H1 (cell line): ENCODE data around the gene SHISA6. TPM values are rescaled to one million over a fixed set of nuclear protein-coding genes. Genes with fewer than 3 reads are reported as not detected.

ENCODE experiments used
- CTCF ChIA-PET: fragments of 300-600 bp; sonication (Branson Sonifier 250); formaldehyde crosslinking; loops from one replicate; lab custom pipeline; 2021; ENCODE audit not compliant: partially characterized antibody; lab: Charles Lee
- POLR2A ChIA-PET: fragments of 300-600 bp; sonication (Branson Sonifier 250); formaldehyde crosslinking; loops from one replicate; lab custom pipeline; 2021; ENCODE audit warnings: inconsistent platforms; ENCODE audit not compliant: partially characterized antibody; lab: Charles Lee
- DNase-seq, 2 experiments: peaks; one replicate each; pipeline versions ENCODE4 v3.0.0 to v3.0.0-alpha.2; 2010 to 2022; ENCODE audit warnings: low spot score in 2 of 2, low read depth in 1 of 2, mixed read lengths in 1 of 2
- FAIRE-seq: peaks from 2 replicates; lab custom pipeline; 2011; peaks lifted over from hg19 to GRCh38; lab: Jason Lieb, UNC
- H2AFZ ChIP-seq: 2 replicates; pipeline ENCODE4 v1.8.1; 2012; ENCODE audit warnings: low read length, inconsistent platforms
- H2AK5ac ChIP-seq: 2 replicates; pipeline ENCODE4 v1.6.1; 2013; ENCODE audit warnings: low read depth, low read length
- H2BK120ac ChIP-seq: replicated peaks from 2 replicates; pipeline ENCODE3; 2013; ENCODE audit warnings: low read depth, low read length, inconsistent platforms
- H2BK12ac ChIP-seq: 2 replicates; pipeline ENCODE4 v1.6.1; 2013; ENCODE audit warnings: low read depth, low read length
- H2BK15ac ChIP-seq: 2 replicates; pipeline ENCODE4 v1.6.1; 2013; ENCODE audit warnings: low read length
- H2BK20ac ChIP-seq: 2 replicates; pipeline ENCODE4 v1.6.1; 2013; ENCODE audit warnings: low read length
- H2BK5ac ChIP-seq: 2 replicates; pipeline ENCODE4 v1.6.1; 2013; ENCODE audit warnings: low read depth, low read length
- H3K14ac ChIP-seq: 2 replicates; pipeline ENCODE4 v1.6.1; 2013; ENCODE audit warnings: inconsistent platforms; ENCODE audit not compliant: insufficient read length
- H3K18ac ChIP-seq: 2 replicates; pipeline ENCODE4 v1.6.1; 2013; ENCODE audit warnings: low read length; ENCODE audit errors: extremely low read depth
- H3K23ac ChIP-seq: 2 replicates; pipeline ENCODE4 v1.6.1; 2013; ENCODE audit warnings: inconsistent platforms; ENCODE audit not compliant: insufficient read length
- H3K23me2 ChIP-seq: 2 replicates; pipeline ENCODE4 v1.6.1; 2013; ENCODE audit warnings: low read depth, low read length
- H3K27ac ChIP-seq: 2 replicates; pipeline ENCODE4 v1.6.1; 2011; ENCODE audit warnings: low read depth, low read length, inconsistent platforms
- H3K27me3 ChIP-seq, 4 experiments: replicated peaks in 1 of 4; 1 replicate in 1 of 4; 2 replicates in 3 of 4; pipeline versions ENCODE4 v1.6.1 to v1.8.1; 2011 to 2013; ENCODE audit warnings: low read length in 3 of 4, mild to moderate bottlenecking in 3 of 4, inconsistent platforms in 2 of 4, mixed read lengths in 2 of 4, moderate library complexity in 1 of 4; ENCODE audit not compliant: control insufficient read depth in 3 of 4, insufficient read depth in 3 of 4; ENCODE audit errors: extremely low read depth in 1 of 4
- H3K36me3 ChIP-seq, 4 experiments: 2 replicates each; pipeline versions ENCODE4 v1.6.1 to v1.8.1; 2011 to 2013; ENCODE audit warnings: mild to moderate bottlenecking in 4 of 4, low read length in 3 of 4, moderate library complexity in 2 of 4, control low read depth in 1 of 4, inconsistent platforms in 1 of 4; ENCODE audit not compliant: insufficient read depth in 4 of 4, control insufficient read depth in 2 of 4
- H3K4ac ChIP-seq: replicated peaks from 2 replicates; pipeline ENCODE3; 2013; ENCODE audit warnings: low read length, low read depth, mixed read lengths, inconsistent platforms; ENCODE audit not compliant: insufficient read length
- H3K4me1 ChIP-seq, 4 experiments: replicated peaks in 1 of 4; 1 replicate in 1 of 4; 2 replicates in 3 of 4; pipeline versions ENCODE4 v1.6.1 to v1.8.1; 2011 to 2013; ENCODE audit warnings: low read length in 3 of 4, inconsistent platforms in 2 of 4, mixed read lengths in 1 of 4; ENCODE audit not compliant: insufficient read depth in 4 of 4, control insufficient read depth in 3 of 4
- H3K4me2 ChIP-seq, 2 experiments: 2 replicates each; pipeline versions ENCODE4 v1.6.1 to v1.8.1; 2011 to 2013; ENCODE audit warnings: low read depth in 2 of 2, low read length in 2 of 2, control low read depth in 1 of 2, inconsistent platforms in 1 of 2, mild to moderate bottlenecking in 1 of 2; ENCODE audit not compliant: insufficient read depth in 1 of 2
- H3K4me3 ChIP-seq, 4 experiments: fragments of 200-600, 300-600 bp in 1 of 4; sonication (generic), shearing (Covaris generic), sonication (Bioruptor Twin) in 1 of 4; 2 replicates each; pipeline versions ENCODE4 v1.5.1 to v1.8.1; 2011 to 2016; ENCODE audit warnings: low read length in 4 of 4, low read depth in 3 of 4, control low read depth in 2 of 4, inconsistent platforms in 2 of 4, mild to moderate bottlenecking in 2 of 4, mixed read lengths in 1 of 4, moderate library complexity in 1 of 4; ENCODE audit not compliant: insufficient read depth in 2 of 4; ENCODE audit errors: extremely low read depth in 1 of 4
- H3K56ac ChIP-seq: replicated peaks from 2 replicates; pipeline ENCODE3; 2013; ENCODE audit warnings: low read depth, mild to moderate bottlenecking, mixed read lengths, low read length, inconsistent platforms; ENCODE audit not compliant: insufficient read length
- H3K79me1 ChIP-seq: 2 replicates; pipeline ENCODE4 v1.6.1; 2013; ENCODE audit warnings: low read depth, low read length, control low read depth
- H3K79me2 ChIP-seq, 2 experiments: 2 replicates each; pipeline versions ENCODE4 v1.6.1 to v1.8.1; 2012 to 2013; ENCODE audit warnings: low read length in 2 of 2, mild to moderate bottlenecking in 2 of 2, inconsistent platforms in 1 of 2; ENCODE audit not compliant: insufficient read depth in 2 of 2, control insufficient read depth in 1 of 2
- H3K9ac ChIP-seq, 4 experiments: replicated peaks in 1 of 4; 1 replicate in 1 of 4; 2 replicates in 3 of 4; pipeline versions ENCODE4 v1.6.1 to v1.8.1; 2011 to 2013; ENCODE audit warnings: low read depth in 3 of 4, low read length in 3 of 4, control low read depth in 2 of 4, mild to moderate bottlenecking in 2 of 4, moderate library complexity in 2 of 4, inconsistent platforms in 1 of 4; ENCODE audit errors: extremely low read depth in 1 of 4
- H3K9me3 ChIP-seq, 2 experiments: 2 replicates each; pipeline versions ENCODE4 v1.6.1 to v1.8.1; 2012 to 2013; ENCODE audit warnings: mild to moderate bottlenecking in 2 of 2, moderate library complexity in 2 of 2, control low read depth in 1 of 2, inconsistent platforms in 1 of 2, low read depth in 1 of 2, low read length in 1 of 2, mixed read lengths in 1 of 2; ENCODE audit not compliant: insufficient read depth in 2 of 2
- H4K20me1 ChIP-seq, 2 experiments: replicated peaks in 1 of 2; 2 replicates each; pipeline versions ENCODE3 to v1.8.1; 2011 to 2013; ENCODE audit warnings: inconsistent platforms in 2 of 2, low read length in 2 of 2, mild to moderate bottlenecking in 1 of 2; ENCODE audit not compliant: insufficient read depth in 2 of 2, control insufficient read depth in 1 of 2
- H4K5ac ChIP-seq: 2 replicates; pipeline ENCODE4 v1.6.1; 2013; ENCODE audit warnings: low read length, low read depth, mixed read lengths, inconsistent platforms; ENCODE audit not compliant: insufficient read length
- H4K8ac ChIP-seq: 2 replicates; pipeline ENCODE4 v1.8.0; 2013; ENCODE audit warnings: mild to moderate bottlenecking, moderate library complexity, low read length, inconsistent platforms; ENCODE audit not compliant: insufficient read depth; ENCODE audit errors: extremely low read depth
- H4K91ac ChIP-seq: replicated peaks from 2 replicates; pipeline ENCODE3; 2013; ENCODE audit warnings: low read length, mixed read lengths, inconsistent platforms; ENCODE audit not compliant: insufficient read length
- CREB1 ChIP-seq: IDR thresholded peaks from 2 replicates; pipeline ENCODE4 v1.6.1; 2012; ENCODE audit warnings: inconsistent platforms
- E2F6 ChIP-seq: IDR thresholded peaks from 2 replicates; pipeline ENCODE4 v1.6.1; 2012; ENCODE audit warnings: inconsistent platforms
- GABPA ChIP-seq: IDR thresholded peaks from 2 replicates; pipeline ENCODE4 v1.6.1; 2011; ENCODE audit warnings: mild to moderate bottlenecking, low read length, moderate library complexity, borderline replicate concordance; ENCODE audit not compliant: insufficient read depth
- HDAC2 ChIP-seq, 2 experiments: fragments of 300-600 bp in 1 of 2; sonication (generic) in 1 of 2; IDR thresholded peaks; 2 replicates each; pipeline ENCODE4 v1.6.1; 2011 to 2012; ENCODE audit warnings: low read depth in 2 of 2, low read length in 2 of 2, mild to moderate bottlenecking in 2 of 2, moderate library complexity in 2 of 2, borderline replicate concordance in 1 of 2, inconsistent platforms in 1 of 2
- JUND ChIP-seq: IDR thresholded peaks from 2 replicates; pipeline ENCODE4 v1.6.1; 2011; ENCODE audit warnings: mild to moderate bottlenecking, improper control_type of control experiment, low read length
- MAX ChIP-seq: IDR thresholded peaks from 2 replicates; pipeline ENCODE4 v1.6.1; 2012; ENCODE audit warnings: inconsistent platforms
- NANOG ChIP-seq: IDR thresholded peaks from 2 replicates; pipeline ENCODE4 v1.6.1; 2011; ENCODE audit warnings: low read length, low read depth, mild to moderate bottlenecking, inconsistent platforms; ENCODE audit not compliant: insufficient read depth, poor library complexity, severe bottlenecking
- POU5F1 ChIP-seq: IDR thresholded peaks from 2 replicates; pipeline ENCODE4 v1.6.1; 2011; ENCODE audit warnings: low read depth, mild to moderate bottlenecking, low read length, moderate library complexity
- SAP30 ChIP-seq: fragments of 300-600 bp; sonication (generic); IDR thresholded peaks from 2 replicates; pipeline ENCODE4 v1.7.1; 2012; ENCODE audit warnings: low read length, moderate library complexity, mild to moderate bottlenecking, inconsistent platforms; ENCODE audit not compliant: insufficient read depth, insufficient replicate concordance
- SIN3A ChIP-seq, 2 experiments: IDR thresholded peaks in 1 of 2; conservative IDR thresholded peaks in 1 of 2; 2 replicates each; pipeline ENCODE4 v1.6.1; 2011 to 2012; ENCODE audit warnings: low read length in 2 of 2, improper control_type of control experiment in 1 of 2, low read depth in 1 of 2, mild to moderate bottlenecking in 1 of 2
- SIX5 ChIP-seq: IDR thresholded peaks from 2 replicates; pipeline ENCODE4 v1.6.1; 2011; ENCODE audit warnings: mild to moderate bottlenecking, low read depth, low read length
- SP1 ChIP-seq: IDR thresholded peaks from 2 replicates; pipeline ENCODE4 v1.6.1; 2011; ENCODE audit warnings: low read depth, low read length
- SUZ12 ChIP-seq: fragments of 200-600 bp; sonication (generic); IDR thresholded peaks from 2 replicates; pipeline ENCODE4 v1.6.1; 2012; ENCODE audit warnings: mild to moderate bottlenecking, inconsistent platforms, low read length, moderate library complexity, mixed read lengths
- WGBS, 2 experiments: shearing (Covaris generic) in 1 of 2; methylation state at CpG; one replicate each; pipeline versions ENCODE4 v1.1.6 to v1.1.7; 2013 to 2015; ENCODE audit warnings: low lambda C conversion rate in 2 of 2, mixed read lengths in 2 of 2, inconsistent platforms in 1 of 2, low coverage in 1 of 2, missing lambda C conversion rate in 1 of 2; ENCODE audit not compliant: insufficient replicate concordance in 2 of 2, insufficient coverage in 1 of 2, insufficient read length in 1 of 2; ENCODE audit errors: extremely low coverage in 1 of 2, missing lambda C conversion rate in 1 of 2; 5-methylcytosine and 5-hydroxymethylcytosine counted together
- polyA plus RNA-seq, 7 experiments: library from polyadenylated mRNA; depleted of rRNA in 3 of 7; stranded (reverse) in 5 of 7; unstranded in 2 of 7; fragments of >200 nt in 5 of 7; fragments of 200-250 nt in 2 of 7; gene quantifications; 1 replicate in 5 of 7; 2 replicates in 1 of 7; 4 replicates in 1 of 7; pipeline versions ENCODE4 v1.2.1 to v1.2.3, GENCODE V29; 2011 to 2013; ENCODE audit warnings: missing spikeins in 2 of 7, mixed read lengths in 2 of 7
- total RNA-seq: library from RNA; stranded (reverse); fragmentation: NEBNext Ultra II Directional; extraction: Animal tissue kit (Norgen Biotek cat#: 25700); gene quantifications from 2 replicates; pipeline ENCODE4 v1.2.1, GENCODE V29; 2021

SHISA6 gene
- total and polyA plus RNA-seq, 2 of the 8 experiments (the other 6 are each of a cell fraction or from before 2014, with no cell fraction given), result 2.9 to 4.8 TPM

- Histone ChIP-seq H4K5ac (no peak overlapping the region), H3K23me2 (no peaks in the 10 kb centered on the region), H2BK120ac (no peak overlapping the region), H3K14ac (no peak overlapping the region), H3K23ac (no peak overlapping the region), H3K9ac (no peak overlapping the region), H3K79me1 (no peaks in the 10 kb centered on the region), H3K56ac (no peak overlapping the region), H3K18ac (no peak overlapping the region), H4K8ac (no peak overlapping the region), H3K4me2 (no peak overlapping the region), H4K91ac (no peak overlapping the region), H3K27me3 (no peaks in the 10 kb centered on the region), H3K36me3 (no peaks in the 10 kb centered on the region), H3K79me2 (no peaks in the 10 kb centered on the region), H3K27ac (no peak overlapping the region), H3K4me1 (peaks cover 0 to 2% (median 0%) of the 10 kb centered on the region in 4 experiments; a peak in 1 of 7 replicates), H2BK12ac (no peak overlapping the region), H4K20me1 (no peaks in the 10 kb centered on the region), H3K4me3 (no peak overlapping the region), H2BK15ac (no peak overlapping the region), H2AK5ac (no peak overlapping the region), H3K9me3 (no peaks in the 10 kb centered on the region), H2BK5ac (no peak overlapping the region), H3K4ac (no peak overlapping the region), H2BK20ac (no peak overlapping the region), H2AFZ (no peak overlapping the region)
- FAIRE-seq (no peak), DNase-seq (no peak)
- 87% methylated on average over 4 of the region's 4 CpGs; no CpG with 5 or more reads in 1 of the 2 experiments for WGBS, 2 experiments
- POLR2A ChIA-PET, result no interaction called here
- CTCF ChIA-PET, result interaction anchor here (1.1 to 1.6 kb wide), 2 partner anchors 119 to 425 kb away, joined by 3 read pairs; no protein-coding TSS in a partner anchor
- no peak for TF ChIP-seq SP1
- TF ChIP-seq E2F6, result no peak
- TF ChIP-seq SUZ12, result no peak
- no peak for TF ChIP-seq POU5F1
- no peak for TF ChIP-seq SIN3A (conservative IDR thresholded peaks at IDR 0.05 in 1 of 2, IDR thresholded peaks at IDR 0.05 in 1 of 2; ENCODE audit: low read depth in 1 of 2, low read length in 2 of 2)
- TF ChIP-seq SIX5, result no peak
- no peak for TF ChIP-seq GABPA
- no peak for TF ChIP-seq JUND
- no peak for TF ChIP-seq SAP30
- no peak for TF ChIP-seq MAX
- TF ChIP-seq NANOG, result no peak
- no peak for TF ChIP-seq CREB1
- TF ChIP-seq HDAC2 (IDR thresholded peaks at IDR 0.05; ENCODE audit: borderline replicate concordance in 1 of 2, low read depth in 2 of 2, low read length in 2 of 2), result no peak
Measured at GRCh38 chr17:11511696-11512095, 270.7 kb downstream of the SHISA6 start.
